NCI-H460 (cell line): ENCODE results near the gene KXD1. TPM values are rescaled to one million over a fixed set of nuclear protein-coding genes. Genes with fewer than 3 reads are reported as not detected.
"Not testable (repeated sequence)": the region's sequence is repeated elsewhere in the genome, so short reads cannot be mapped to it uniquely, and the experiment has no call there.

Experiments
- DNase-seq: peaks from one replicate; pipeline ENCODE4 v3.0.0-alpha.2; 2016; ENCODE audit warnings: low read depth; ENCODE audit errors: extremely low read depth
- total RNA-seq: library from RNA; depleted of rRNA; stranded (reverse); fragments of >200 nt; shearing (Covaris generic); gene quantifications from 2 replicates; pipeline ENCODE4 v1.2.3, GENCODE V29; 2014

The KXD1 gene
- total RNA-seq, 1 experiment from 2014 or later = 91.5 TPM

DNA sequence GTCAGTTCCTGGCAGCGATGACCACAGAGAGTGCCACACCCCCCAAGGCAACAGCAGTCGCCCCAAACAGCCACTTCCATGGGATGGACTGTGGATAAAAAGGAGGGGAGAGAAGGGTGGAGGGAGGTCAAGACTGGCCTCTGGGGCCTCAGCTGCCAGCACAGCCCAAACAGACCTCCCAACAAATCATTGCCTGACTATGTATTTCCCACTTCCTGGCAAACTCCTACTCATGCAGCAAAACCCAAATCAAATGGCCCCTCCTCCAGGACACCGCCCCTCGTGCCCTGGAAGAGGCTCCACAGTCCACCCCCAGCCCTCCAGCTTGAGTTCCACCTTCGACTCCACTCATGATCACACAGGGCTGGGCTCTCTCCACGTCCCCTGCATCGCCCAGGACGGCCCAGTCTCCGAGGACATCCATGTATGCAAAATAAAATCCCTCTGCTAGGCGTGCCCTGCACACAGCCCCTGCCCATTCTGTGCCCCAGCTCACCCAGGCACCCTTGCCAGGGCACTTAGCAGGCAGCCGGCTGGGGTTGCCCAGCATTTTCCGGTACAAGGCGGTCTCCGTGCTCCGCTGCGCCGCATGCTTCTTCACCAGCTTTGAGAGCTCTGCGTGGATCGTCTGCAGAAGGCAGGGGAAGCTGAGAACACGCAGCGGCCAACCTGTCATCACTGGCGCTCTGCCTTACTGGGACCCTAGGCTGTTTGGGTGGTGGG lies 25.3 kb upstream of the KXD1 start:
- DNase-seq = no peak

DNA sequence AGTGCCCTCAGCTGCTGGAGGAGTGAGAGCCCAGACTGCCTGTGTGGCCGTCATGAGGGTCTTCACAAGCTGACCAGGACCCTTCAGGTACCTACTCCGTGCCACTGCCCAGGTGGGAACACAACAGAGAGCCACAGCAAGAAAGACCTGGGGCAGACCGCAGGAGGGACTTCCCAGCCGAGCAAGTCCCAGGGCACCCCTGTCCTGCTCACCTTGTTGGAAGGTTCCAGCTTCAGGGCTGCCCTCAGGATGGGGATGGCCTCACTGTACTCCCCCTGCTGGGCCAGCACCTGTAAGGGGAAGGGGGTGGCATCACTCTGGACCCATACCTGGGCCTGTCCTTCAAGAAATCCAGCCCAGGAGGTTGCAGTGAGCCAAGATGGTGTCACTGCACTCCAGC lies 24.6 kb upstream of the KXD1 start:
- DNase-seq = no peak

DNA sequence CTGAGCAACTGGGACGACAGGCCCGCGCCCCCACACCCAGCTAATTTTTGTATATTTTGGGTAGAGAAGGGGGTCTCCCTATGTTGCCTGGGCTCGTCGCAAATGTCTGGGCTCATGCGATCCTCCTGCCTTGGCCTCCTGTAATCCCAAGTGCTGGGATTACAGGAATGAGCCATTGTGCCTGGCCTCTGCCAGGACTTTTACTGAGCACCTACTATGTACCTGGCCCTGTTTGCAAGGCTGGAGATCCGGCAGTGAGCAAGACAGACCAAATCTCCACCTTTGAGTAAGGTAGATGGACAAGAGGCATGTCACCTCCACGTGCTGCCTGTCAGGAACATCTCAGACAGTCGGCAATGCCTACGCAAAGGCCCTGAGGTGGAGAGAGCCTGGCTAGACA lies 21.2 kb upstream of the KXD1 start:
- no peak for DNase-seq

DNA sequence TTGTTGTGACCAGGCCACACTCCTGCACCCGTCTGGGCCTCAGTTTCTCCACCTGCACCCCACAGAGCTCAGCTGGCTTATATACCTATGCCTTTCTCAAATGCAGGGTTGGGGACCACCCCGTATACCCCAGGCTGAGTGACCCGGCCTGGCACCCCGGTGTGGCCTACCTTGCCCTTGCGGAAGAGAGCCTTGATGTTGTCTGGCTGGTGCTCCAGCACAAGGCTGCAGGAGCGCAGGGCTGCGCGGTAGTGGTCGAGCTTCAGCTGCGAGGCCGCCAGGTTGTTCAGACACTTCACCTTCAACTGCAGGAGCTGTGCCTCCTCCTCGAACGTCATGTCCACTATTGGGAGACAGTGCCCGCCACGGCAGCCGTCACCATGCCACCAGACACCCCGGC lies 20.2 kb upstream of the KXD1 start:
- no peak for DNase-seq

DNA sequence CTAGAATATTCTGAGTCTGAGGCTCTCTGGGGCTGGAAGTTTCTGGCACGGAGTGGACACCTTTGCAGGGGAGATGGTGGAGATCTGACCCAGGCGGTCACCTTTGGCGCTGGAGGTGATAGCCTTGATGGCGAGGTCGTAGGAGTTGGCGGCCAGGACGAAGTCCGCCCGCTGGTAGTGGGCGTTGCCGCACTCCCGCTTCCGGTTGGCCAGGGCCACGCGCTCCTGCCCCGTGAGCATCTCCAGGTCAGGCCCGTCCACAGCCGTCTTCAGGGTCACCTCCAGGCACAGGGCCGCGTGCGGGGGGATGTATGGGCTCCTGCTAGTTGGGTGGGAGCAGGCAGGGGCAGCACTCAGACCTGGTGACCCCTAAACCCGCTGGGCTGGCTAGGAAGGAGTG lies 19.6 kb upstream of the KXD1 start:
- no peak for DNase-seq

DNA sequence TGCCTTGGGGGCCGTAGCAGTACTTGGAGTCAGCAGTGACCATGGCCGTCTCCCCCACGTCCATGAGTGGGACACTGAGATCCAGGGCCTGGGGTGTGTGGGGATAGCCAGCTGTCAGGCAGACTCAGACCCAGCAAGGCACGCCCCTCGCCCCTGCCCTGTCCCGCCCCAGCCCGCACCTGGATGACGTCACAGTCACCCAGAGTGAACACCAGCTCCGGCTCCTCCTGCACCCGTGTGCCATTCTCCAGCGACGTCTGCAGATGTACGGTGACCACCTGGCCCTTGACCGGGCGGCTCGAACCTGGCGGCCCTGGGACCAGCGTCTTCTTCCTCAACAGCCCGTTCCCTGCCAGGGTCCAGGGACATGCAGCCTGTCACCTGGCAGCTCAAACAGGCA lies 18.3 kb upstream of the KXD1 start:
- DNase-seq = no peak

DNA sequence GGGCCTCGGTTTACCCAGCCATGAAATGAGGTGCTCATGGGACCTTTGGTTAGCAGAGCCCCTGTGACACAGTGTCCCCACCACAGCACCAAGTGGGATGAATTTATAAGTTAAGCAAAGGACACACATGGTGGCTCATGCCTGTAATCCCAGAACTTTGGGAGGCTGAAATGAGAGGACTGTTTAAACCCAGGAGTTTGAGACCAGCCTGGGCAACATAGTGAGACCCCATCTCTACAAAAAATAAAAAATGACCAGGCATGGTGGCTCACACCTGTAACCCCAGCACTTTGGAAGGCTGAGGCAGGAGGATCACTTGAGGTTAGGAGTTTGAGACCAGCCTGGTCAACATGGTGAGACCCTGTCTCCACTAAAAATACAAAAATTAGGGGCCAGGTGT lies 17.5 kb upstream of the KXD1 start:
- not testable (repeated sequence) for DNase-seq

DNA sequence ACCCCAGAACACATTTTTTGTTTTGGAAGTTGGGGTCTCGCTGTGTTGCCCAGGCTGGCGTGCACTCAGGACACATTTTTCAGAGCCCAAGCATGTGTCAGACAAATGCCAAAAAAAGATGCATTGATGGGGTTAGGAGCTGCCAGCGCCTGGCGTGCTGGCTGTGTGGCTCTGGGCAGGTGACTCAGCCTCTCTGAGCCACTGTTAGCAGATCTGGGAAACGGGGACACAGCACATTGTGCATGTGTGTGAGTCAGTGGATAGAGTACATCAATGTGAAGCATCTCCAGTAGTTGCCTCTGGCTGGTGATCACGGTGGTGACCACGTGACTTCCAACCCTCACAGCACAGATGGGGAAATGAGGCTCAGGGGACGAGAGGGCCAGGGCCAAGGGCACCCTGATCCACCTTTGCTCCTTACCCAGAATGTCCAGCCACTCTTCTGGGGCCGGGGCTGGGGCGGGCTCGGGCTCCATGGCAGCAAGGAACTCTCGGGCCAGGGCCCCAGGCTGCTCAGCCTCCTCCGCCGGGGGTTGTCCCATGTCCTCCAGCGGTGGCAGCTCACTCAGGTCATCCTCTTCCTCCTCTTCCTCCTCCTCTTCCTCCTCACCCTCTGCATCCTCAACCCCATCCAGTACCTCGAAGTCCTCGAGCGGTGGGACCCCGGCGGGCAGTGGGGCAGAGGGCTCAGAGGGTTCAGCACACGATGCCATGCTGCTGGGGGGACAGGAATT lies 16.2 kb upstream of the KXD1 start:
- no peak for DNase-seq

DNA sequence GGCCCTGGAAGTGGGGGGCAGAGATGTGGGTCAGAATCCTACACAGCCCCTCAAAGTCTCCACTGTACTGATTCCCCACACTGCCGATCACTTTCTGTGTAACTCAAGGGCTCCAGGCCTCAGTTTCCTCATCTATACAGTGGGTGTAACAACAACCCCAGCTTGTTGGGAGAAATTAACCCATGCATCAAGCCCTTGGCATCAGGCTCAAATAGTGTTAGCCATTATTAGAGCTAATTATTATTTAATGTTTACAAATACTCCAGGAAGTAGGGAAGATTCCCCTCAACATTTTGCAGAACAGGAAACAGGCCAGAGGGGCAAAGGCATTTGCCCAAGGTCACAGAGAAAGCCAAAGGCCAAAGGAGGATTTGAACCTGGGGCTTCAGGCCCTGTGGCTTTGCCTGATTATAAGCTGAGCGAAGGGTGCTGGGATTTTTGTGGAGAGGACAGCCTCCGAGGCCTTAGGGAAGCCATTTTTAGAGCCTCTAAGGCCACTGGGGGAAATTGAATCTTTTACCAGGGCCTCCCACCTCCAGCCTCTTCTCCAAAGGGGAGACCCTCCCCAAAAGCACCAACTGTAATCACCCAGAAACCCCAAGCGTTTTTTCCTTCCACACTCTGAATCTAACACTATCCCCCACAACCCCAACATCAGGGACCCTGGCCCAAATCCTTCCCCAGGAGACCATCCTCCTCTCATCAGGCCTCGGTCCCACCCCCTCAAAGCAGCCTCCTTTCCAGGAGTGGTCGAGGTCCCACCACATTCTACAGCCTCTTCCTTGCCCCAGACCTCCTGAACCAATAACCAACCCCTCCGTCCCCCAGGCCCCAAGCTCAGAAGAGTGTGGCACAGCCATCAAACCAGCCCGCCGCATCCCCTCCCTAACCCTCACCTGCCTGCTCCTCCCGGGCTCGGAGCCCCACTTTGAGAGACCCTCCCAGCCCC lies 15.4 kb upstream of the KXD1 start:
- no peak for DNase-seq

DNA sequence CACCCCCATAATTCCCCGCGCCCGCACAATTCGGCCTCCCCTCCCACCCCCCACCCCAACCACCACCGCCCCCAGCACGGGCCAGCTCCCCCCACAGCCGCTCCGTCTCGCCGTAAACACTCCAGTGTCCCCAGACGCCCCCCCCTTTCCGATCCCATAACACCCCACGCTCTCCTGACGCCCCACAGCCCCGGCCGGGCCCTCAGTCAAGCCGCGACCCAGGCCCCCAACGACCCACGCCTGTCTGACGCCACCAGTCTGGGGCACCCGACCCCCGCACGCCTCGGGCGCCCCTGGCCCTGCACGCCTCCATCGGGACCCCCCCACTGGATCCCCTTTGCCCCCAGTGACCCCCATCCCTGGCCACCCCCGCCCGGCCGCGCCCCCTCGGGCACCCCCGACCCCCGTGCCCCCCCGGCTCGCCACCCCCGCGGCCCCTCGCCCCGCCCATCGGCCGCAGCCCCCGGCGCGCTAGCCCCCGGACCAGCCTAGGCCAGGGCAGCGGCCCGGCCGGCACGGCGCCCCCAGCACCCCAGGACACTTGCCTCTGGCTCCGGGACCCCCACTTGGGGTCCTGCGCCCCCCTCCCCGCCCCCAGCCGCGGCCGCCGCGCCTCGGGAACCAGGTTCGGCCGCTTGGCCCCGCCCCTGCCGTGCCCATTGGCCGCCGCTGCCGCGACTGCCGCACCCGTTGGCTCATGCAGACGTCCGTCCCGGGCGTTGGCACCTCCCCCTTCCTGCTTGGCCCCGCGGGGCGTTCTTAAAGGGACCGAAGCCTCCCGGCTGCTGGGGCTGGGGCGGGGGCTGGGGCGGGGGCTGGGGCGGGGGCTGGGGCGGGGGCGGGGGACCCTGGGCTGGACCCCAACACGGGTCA lies 14.5 kb upstream of the KXD1 start, which contains the start of gene FKBP8:
TSS of gene FKBP8 (minus strand) at position 633 of the 873 bp plus-strand sequence. CDS start 1,603 bp downstream, outside the sequence.
- peak; percentile 71 for DNase-seq

DNA sequence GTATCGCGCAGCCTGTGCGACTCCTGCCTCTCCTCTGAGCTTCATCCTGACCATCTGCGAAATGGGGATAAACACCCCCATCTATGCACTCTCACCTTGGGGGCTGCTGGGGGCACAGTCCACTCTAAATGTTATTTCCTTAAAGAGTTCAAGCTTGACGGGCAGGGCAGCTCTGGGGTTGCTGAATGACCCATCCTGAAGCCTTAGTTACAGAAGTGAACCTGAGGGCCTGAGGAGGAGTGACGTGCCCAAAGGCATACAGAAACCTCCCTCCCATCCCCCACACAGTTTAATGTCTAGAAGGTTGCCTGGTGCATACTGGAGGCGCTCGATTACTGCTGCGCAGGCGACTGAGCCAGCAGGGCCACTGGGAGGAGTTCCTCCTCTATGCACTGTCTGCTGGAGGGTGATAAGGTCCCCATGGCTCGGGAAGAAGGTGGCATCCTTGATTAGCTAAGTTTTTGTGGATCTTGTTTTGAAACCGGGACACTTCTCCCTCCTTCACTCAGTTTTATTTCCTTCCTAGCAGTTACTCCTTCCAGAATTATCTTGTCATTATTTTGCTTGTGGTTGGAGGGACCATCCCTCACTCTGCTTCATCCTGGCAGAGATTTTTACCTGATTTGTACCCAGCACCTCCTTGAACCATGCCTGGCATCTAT lies 13.7 kb upstream of the KXD1 start:
- DNase-seq = peak; percentile 80

DNA sequence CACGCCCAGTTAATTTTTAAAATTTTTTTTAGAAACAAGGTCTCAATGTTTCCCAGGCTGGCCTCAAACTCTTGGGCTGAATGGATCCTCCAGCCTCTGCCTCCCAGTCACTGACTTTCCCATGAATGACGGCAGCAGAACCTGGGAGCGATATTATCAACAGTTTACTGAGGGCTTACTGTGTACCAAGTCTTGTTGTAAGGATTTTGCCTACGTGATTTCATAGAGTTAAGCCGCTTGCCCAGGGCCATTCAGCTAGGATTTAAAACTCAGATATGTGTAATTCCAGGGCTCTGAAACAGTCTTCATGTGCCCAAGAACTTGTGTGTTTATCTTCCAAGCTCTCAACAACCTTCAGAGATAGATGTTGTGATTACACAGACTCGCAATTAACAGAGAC lies 6.0 kb upstream of the KXD1 start:
- DNase-seq = no peak

DNA sequence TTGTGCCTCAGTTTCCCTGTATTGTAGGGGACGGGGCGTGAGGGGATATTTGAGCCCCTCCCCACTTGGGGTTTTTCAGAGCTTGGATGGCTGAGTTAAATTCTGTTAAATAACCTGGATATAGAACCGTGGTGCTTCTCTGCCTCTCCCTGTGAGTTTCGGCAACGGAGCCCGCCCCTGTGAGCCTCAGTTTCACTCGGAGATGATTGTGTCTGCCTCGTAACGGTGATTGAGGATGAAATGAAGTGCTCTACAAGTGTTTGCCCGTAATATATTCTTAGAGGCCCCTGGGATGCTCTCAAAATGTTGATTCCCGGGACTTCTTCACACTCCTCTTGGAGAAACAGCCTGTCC lies 509 bp downstream of the KXD1 start:
- no peak for DNase-seq

DNA sequence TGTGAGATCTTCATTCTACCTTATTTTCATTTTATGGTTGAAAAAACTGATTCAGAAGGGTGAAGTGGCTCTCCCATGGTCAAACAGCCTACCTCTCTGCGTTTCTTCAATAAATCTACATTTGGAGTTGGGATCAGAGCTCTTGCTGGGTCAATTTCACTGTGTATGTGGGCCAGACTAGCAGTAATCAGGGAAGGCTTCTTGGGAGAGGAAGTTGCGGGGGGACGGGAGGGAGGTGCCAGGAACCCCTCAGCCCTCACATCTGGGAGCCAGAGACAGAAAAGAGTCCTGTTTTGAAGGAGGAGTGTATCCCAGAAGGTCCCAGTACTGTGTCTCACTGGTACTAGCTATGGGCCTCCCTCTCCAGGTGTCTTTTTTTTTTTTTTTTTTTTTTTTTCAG lies 934 bp downstream of the KXD1 start:
- DNase-seq = no peak

DNA sequence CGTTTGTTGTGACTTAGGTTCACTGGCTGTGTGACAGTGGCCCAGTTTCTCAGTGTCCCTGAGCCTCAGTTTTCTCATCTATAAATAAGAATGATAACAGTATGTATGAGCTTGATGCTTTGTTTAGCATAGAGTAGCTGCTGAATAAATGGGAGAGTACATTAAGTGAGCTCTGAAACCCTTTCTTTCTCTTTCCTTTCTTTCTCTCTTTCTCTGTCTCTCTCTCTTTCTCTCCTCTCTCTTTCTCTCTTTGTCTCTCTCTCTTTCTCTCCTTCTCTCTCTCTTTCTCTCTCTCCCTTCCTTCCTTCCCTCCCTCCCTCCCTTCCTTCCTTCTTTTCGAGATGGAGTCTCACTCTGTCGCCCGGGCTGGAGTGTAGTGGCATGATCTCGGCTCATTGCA lies 2.0 kb downstream of the KXD1 start:
- DNase-seq = no peak

DNA sequence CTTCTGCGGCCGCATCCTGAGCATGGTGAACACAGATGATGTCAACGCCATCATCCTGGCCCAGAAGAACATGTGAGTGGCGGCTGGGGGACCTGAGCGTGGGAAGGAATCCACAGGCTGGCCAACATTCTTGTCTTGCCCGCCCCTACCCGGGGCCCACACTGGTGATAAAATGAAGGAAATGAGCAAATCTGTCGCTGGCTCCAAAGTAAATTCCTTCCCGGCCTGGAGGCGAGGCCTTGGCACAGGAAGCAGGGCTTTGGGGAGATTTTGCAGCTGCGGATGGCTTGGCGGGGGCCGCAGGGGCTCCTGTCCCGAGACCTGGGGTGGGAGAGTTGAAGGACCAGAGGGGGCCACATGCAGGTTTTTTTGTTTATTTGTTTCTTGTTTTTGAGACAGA lies 4.4 kb downstream of the KXD1 start:
- no peak for DNase-seq

DNA sequence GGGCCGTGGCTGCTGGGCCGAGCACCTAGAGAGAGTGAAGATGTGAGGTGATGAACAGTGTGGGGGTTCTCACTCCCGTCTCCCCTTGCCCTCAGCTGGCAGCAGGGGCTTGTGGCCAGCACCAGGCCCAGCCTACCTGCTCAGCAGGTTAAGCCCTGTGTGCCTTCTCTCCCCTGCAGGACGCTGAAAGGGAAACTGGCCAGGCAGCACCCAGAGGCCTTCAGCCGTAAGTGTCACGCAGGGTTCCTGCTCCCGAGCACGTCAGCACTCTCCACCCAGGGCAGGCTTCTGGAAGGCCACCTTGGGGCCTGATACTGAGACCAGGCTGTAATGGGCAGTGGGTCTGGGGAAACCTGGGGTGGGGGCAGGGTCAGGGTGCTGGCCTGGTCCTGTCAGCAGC lies 9.3 kb downstream of the KXD1 start:
- DNase-seq = no peak

DNA sequence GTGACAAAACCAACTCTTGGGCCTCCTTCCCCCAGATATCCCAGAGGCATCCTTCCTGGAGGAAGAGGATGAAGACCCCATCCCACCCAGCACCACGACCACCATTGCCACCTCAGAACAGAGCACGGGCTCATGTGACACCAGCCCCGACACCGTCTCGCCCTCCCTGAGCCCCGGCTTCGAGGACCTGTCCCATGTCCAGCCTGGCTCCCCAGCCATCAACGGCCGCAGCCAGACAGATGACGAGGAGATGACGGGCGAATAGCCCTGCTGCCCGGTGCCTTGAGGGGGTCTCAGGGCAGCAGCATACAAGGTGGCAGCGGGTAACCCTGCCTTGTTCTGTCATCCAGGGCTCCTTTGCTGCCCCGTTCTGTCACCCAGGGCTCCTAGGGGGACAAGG lies 10.7 kb downstream of the KXD1 start:
- DNase-seq = no peak

DNA sequence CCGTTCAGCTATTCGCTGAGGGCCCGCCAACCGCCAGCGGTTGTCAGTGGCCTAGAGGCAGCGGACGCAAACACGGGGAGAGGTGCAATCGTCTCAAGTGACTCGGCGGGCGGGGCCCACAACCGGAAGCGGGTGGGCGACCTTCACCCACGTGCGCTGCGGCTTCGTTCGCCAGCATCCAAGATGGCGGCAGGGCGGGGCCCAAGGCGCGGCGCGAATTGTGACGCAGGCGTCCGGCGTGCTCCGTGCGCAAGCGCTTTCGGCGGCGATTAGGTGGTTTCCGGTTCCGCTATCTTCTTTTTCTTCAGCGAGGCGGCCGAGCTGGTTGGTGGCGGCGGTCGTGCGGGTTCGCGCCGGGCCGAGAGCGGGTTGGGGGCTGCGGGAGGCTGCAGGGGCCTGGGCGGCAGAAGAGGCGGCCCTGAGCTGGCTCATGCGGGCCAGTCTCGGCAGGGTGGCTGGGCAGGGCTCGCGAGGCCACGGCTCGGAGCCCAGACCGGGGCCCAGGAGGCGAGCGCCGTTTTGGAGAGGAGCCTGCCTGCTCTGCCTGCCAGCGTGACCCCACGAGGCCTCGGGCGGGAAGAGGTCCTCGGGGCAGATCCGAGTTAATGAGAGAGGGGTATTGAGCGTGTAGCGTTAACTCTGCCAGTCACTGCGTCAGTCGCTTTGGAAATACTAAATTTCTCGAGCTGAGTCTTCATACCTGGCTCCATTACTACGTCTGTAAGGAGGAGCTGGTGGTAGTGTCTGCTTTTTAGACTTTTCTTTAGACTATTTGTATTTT lies 14.1 kb downstream of the KXD1 start, which contains the start of gene UBA52:
TSS of gene UBA52 (plus strand) at position 294 of the 781 bp plus-strand sequence. CDS start 1,444 bp downstream, outside the sequence.
- DNase-seq = peak; percentile 92
